RWPE1 (cell line): Measurements from ENCODE around the gene HTR2B.
"Not testable (repeated sequence)": the region's sequence is repeated elsewhere in the genome, so short reads cannot be mapped to it uniquely, and the experiment has no call there.

Experiments
- CTCF ChIA-PET: fragments of 350-600 bp; sonication (Branson Sonifier 250); formaldehyde crosslinking; extraction: SDS; loops from one replicate; lab custom pipeline; 2021; lab: Yijun Ruan, JAX
- POLR2A ChIA-PET: fragments of 400-600 bp; formaldehyde crosslinking; extraction: SDS; loops from one replicate; lab custom pipeline; 2020; ENCODE audit warnings: antibody characterized with exemption; ENCODE audit not compliant: low non-redundant PET; lab: Yijun Ruan, JAX
- DNase-seq: peaks from one replicate; pipeline ENCODE4 v3.0.0; 2012; ENCODE audit warnings: low spot score
- H3K27ac ChIP-seq: fragments of 450-650 bp; 2 replicates; pipeline ENCODE4 v1.5.1; 2017
- TF ChIP-seq, protein P1 (sequence below): fragments of 450-650 bp; conservative IDR thresholded peaks from 2 replicates; pipeline ENCODE4 v1.5.1; 2017; ENCODE audit warnings: low read depth, mild to moderate bottlenecking

Gene HTR2B

GRCh38 chr2:231102772-231103171 is 22.1 kb downstream of the HTR2B start:
- no peak overlapping the region for H3K27ac ChIP-seq
- ChIA-PET CTCF (no interaction called here), POLR2A (no interaction called here)
- TF ChIP-seq, protein P1, sequence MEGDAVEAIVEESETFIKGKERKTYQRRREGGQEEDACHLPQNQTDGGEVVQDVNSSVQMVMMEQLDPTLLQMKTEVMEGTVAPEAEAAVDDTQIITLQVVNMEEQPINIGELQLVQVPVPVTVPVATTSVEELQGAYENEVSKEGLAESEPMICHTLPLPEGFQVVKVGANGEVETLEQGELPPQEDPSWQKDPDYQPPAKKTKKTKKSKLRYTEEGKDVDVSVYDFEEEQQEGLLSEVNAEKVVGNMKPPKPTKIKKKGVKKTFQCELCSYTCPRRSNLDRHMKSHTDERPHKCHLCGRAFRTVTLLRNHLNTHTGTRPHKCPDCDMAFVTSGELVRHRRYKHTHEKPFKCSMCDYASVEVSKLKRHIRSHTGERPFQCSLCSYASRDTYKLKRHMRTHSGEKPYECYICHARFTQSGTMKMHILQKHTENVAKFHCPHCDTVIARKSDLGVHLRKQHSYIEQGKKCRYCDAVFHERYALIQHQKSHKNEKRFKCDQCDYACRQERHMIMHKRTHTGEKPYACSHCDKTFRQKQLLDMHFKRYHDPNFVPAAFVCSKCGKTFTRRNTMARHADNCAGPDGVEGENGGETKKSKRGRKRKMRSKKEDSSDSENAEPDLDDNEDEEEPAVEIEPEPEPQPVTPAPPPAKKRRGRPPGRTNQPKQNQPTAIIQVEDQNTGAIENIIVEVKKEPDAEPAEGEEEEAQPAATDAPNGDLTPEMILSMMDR = no peak
- DNase-seq = no peak

DNA sequence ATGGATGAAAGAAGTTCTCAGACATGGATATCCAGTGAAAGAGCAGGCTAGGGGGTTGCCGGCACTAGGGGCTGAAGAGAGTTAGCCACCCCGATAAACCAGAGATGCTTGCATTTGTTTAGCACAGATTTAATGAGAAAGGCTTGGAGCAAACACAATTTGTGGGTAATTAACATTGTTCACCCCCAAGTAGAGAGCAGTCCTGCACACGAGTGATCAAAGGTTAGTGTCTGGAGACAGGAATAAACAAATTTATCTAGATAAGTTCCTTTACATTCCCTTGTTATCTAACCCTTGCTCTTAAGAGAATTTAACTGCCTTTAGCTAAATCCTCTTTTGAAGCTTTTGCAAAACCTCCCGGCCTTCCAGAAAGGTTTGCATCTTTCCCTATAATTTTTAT is 23.9 kb downstream of the HTR2B start:
- POLR2A ChIA-PET = no interaction called here

DNA sequence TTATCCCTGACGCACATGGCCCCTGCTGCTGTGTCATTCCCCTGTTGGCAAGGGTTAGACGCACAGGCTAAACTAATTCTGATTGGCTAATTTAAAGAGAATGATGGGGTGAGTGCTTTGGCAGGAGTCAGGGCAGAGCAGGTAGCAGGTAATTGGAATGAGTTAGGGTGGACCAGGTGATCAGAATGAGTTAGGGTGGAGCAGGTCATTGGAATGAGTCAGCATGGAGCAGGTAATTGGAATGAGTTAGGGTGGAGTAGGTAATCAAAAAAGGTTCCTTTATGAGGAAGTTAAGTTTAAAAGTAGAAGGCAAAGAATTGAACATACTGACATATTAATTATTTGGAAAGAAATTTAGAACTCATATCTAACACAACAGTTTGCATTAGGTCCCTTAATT is 24.5 kb downstream of the HTR2B start:
- ChIA-PET CTCF (interaction anchor here (0.6 kb wide), 1 partner anchor 300 kb away, joined by 3 read pairs; no protein-coding TSS in a partner anchor), POLR2A (interaction anchor here (0.6 kb wide), 1 partner anchor 150 kb away, joined by 3 read pairs; no protein-coding TSS in a partner anchor)
- not testable (repeated sequence) for H3K27ac ChIP-seq, DNase-seq

More for the DNA sequence above, 23.9 kb downstream of the HTR2B start:
- no peak overlapping the region for H3K27ac ChIP-seq
- TF ChIP-seq, protein P1 = no peak
- CTCF ChIA-PET = interaction anchor here (0.6 kb wide), 1 partner anchor 319 kb away, joined by 5 read pairs; no protein-coding TSS in a partner anchor
- DNase-seq = no peak

DNA sequence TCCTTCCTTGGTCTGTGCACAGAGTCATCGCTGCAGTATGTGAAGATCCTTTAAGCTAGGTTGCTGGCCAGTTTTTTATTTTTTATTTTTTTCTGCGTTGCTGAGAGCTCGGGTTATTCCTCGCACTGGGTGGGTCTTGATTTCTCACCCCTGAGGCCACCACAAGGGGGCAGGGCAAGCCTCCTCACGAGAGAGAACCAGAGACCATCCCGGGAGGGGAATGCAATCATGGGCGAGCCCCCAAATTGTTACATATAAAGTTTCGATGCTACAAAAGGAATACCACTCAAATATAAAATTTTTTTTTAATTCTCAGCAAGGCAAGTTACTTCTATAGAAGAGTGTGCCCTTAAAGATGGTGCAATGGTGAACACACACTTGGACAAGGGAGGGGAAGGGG is 24.9 kb downstream of the HTR2B start:
- CTCF ChIA-PET = interaction anchor here (0.6 kb wide), 2 partner anchors 141 to 300 kb away, joined by 3 read pairs; no protein-coding TSS in a partner anchor
- H3K27ac ChIP-seq = no peak overlapping the region
- no peak for DNase-seq
- POLR2A ChIA-PET = interaction anchor here (0.6 kb wide), 1 partner anchor 149 kb away, joined by 3 read pairs; no protein-coding TSS in a partner anchor
- TF ChIP-seq, protein P1 = no peak

GRCh38 chr2:231094736-231095346 is 30.0 kb downstream of the HTR2B start:
- CTCF ChIA-PET = interaction anchor here (0.6 kb wide), 1 partner anchor 63 kb away, joined by 3 read pairs; no protein-coding TSS in a partner anchor
- POLR2A ChIA-PET = no interaction called here
- TF ChIP-seq, protein P1 = no peak
- DNase-seq = no peak
- no peak overlapping the region for H3K27ac ChIP-seq

DNA sequence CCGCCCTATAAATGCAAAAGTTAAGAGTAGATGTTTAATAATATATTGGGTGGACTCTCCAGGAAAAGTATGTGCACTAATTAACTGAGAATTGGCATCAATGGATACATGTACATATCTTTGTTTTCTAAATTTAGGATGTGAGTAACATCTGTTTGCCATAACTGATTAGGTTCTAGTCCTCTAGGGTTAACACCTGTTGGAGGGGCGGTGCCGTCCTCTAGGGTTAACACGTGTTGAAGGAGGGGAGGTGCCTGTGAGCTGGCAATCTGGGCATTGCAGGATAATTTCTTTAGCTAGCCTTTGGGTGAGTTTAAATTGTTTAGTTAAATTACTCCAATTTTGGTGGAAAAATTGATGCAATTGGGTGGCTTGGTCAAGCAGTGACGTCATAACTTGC is 30.9 kb downstream of the HTR2B start:
- POLR2A ChIA-PET = no interaction called here
- DNase-seq = no peak
- H3K27ac ChIP-seq = no peak overlapping the region
- CTCF ChIA-PET = no interaction called here
- TF ChIP-seq, protein P1 = no peak

DNA sequence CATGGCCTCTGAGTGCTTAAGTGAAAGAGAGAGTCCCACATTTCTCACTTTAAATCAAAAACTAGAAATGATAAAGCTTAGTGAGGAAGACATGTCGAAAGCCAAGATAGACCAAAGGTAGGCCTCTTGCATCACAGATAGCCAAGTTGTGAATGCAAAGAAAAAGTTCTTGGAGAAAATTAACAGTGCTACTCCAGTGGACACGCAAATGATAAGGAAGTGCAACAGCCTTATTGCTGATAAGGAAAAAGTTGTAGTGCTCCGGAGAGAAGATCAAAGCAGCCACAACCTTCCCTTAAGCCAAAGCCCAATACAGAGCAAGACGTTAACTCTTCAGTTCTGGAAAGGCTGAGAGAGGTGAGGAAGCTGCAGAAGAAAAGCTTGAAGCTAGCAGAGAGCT is 36.1 kb downstream of the HTR2B start:
- ChIA-PET CTCF (no interaction called here), POLR2A (no interaction called here)
- H3K27ac ChIP-seq = no peak overlapping the region
- DNase-seq = no peak
- TF ChIP-seq, protein P1 = no peak
